HK-2 (cell line): ENCODE data around the gene ARL14EP.
A peak's percentile ranks its signal among the peaks of the same experiment; 100 is the strongest.

ENCODE experiments used
- DNase-seq: peaks from one replicate; pipeline ENCODE4 v3.0.0-alpha.2; 2018; ENCODE audit not compliant: unreplicated experiment

The ARL14EP gene

GRCh38 chr11:30322826-30323710, at the start of gene ARL14EP:
ARL14EP (plus strand) TSS chr11:30323104; CDS start chr11:30330949, 7,845 bp downstream.
- peak; percentile 88 for DNase-seq

- no peak for DNase-seq
Measured at GRCh38 chr11:30277176-30277575, 45.7 kb upstream of the ARL14EP start.

GRCh38 chr11:30279796-30280195, 43.1 kb upstream of the ARL14EP start:
- no peak for DNase-seq

GRCh38 chr11:30281476-30282288, 41.2 kb upstream of the ARL14EP start:
- no peak for DNase-seq

GRCh38 chr11:30282289-30282631, 40.6 kb upstream of the ARL14EP start:
- DNase-seq, result no peak

- no peak for DNase-seq
Measured at GRCh38 chr11:30284836-30285235, 38.1 kb upstream of the ARL14EP start.

GRCh38 chr11:30285416-30286121, 37.3 kb upstream of the ARL14EP start:
- DNase-seq, result no peak

GRCh38 chr11:30291331-30291730, 31.6 kb upstream of the ARL14EP start:
- no peak for DNase-seq

GRCh38 chr11:30292545-30292944, 30.4 kb upstream of the ARL14EP start:
- no peak for DNase-seq

- no peak for DNase-seq
Measured at GRCh38 chr11:30295178-30295885, 27.6 kb upstream of the ARL14EP start.

- no peak for DNase-seq
Measured at GRCh38 chr11:30304620-30305019, 18.3 kb upstream of the ARL14EP start.

- no peak for DNase-seq
Measured at GRCh38 chr11:30310623-30311022, 12.3 kb upstream of the ARL14EP start.

- no peak for DNase-seq
Measured at GRCh38 chr11:30311189-30311588, 11.7 kb upstream of the ARL14EP start.

GRCh38 chr11:30312243-30312642, 10.7 kb upstream of the ARL14EP start:
- no peak for DNase-seq

- DNase-seq, result no peak
Measured at GRCh38 chr11:30313580-30313979, 9.3 kb upstream of the ARL14EP start.

- no peak for DNase-seq
Measured at GRCh38 chr11:30314625-30315024, 8.3 kb upstream of the ARL14EP start.

GRCh38 chr11:30316237-30316636, 6.7 kb upstream of the ARL14EP start:
- DNase-seq, result no peak

- DNase-seq, result no peak
Measured at GRCh38 chr11:30317030-30317429, 5.9 kb upstream of the ARL14EP start.

- DNase-seq, result no peak
Measured at GRCh38 chr11:30321321-30321720, 1.6 kb upstream of the ARL14EP start.

- no peak for DNase-seq
Measured at GRCh38 chr11:30322191-30322590, 713 bp upstream of the ARL14EP start.

GRCh38 chr11:30326114-30326778, 3.3 kb downstream of the ARL14EP start:
- DNase-seq, result no peak
